CD4-positive, CD25-positive, alpha-beta regulatory T cell (primary cell): ENCODE measurements around the gene PEPD. TPM values are rescaled to one million over a fixed set of nuclear protein-coding genes. Genes with fewer than 3 reads are reported as not detected.

ENCODE experiments used
- ATAC-seq, 2 donors: fragments of 150-1000 bp; cut with Tn5 transposase; one replicate each; pipeline ENCODE4 v1.10.0; 2021; ENCODE audit warnings: low read depth in 2 of 2, moderate number of reproducible peaks in 2 of 2, moderate library complexity in 1 of 2
- DNase-seq, 3 donors: peaks; one replicate each; pipeline versions ENCODE4 v3.0.0 to v3.0.0-alpha.2; 2012 to 2022; ENCODE audit warnings: mixed read lengths in 1 of 3
- H3K27ac ChIP-seq: one replicate; pipeline ENCODE4 v1.7.0; 2013; ENCODE audit warnings: mild to moderate bottlenecking, low read length; ENCODE audit not compliant: insufficient read depth, poor library complexity, severe bottlenecking
- H3K27me3 ChIP-seq: one replicate; pipeline ENCODE4 v1.7.0; 2013; ENCODE audit warnings: low read length; ENCODE audit not compliant: control insufficient read depth, insufficient read depth
- H3K36me3 ChIP-seq: one replicate; pipeline ENCODE4 v1.7.0; 2013; ENCODE audit warnings: mild to moderate bottlenecking, low read length, moderate library complexity; ENCODE audit not compliant: control insufficient read depth, insufficient read depth
- H3K4me1 ChIP-seq: 2 replicates; pipeline ENCODE4 v1.7.0; 2013; ENCODE audit warnings: mild to moderate bottlenecking, low read length; ENCODE audit not compliant: insufficient read depth, control insufficient read depth, poor library complexity, severe bottlenecking
- H3K4me3 ChIP-seq: one replicate; pipeline ENCODE4 v1.7.0; 2013; ENCODE audit warnings: low read depth, mild to moderate bottlenecking, low read length, moderate library complexity
- H3K9me3 ChIP-seq, 2 experiments: 1 replicate in 1 of 2; 2 replicates in 1 of 2; pipeline ENCODE4 v1.7.0; 2013; ENCODE audit warnings: low read length in 2 of 2, mild to moderate bottlenecking in 1 of 2, moderate library complexity in 1 of 2; ENCODE audit not compliant: control insufficient read depth in 2 of 2
- H3K27ac Mint-ChIP-seq, 3 donors: one replicate each; pipeline ENCODE4 v1.8.0; 2020 to 2022; ENCODE audit warnings: mild to moderate bottlenecking in 3 of 3, mixed read lengths in 3 of 3, moderate library complexity in 2 of 3
- H3K27me3 Mint-ChIP-seq: one replicate; pipeline ENCODE4 v1.8.0; 2022; ENCODE audit warnings: mild to moderate bottlenecking, mixed read lengths
- H3K36me3 Mint-ChIP-seq: one replicate; pipeline ENCODE4 v1.8.0; 2020; ENCODE audit warnings: mixed read lengths
- H3K4me1 Mint-ChIP-seq, 4 donors: one replicate each; pipeline ENCODE4 v1.8.0; 2020 to 2022; ENCODE audit warnings: mixed read lengths in 4 of 4, mild to moderate bottlenecking in 1 of 4
- H3K4me3 Mint-ChIP-seq, 4 donors: one replicate each; pipeline ENCODE4 v1.8.0; 2020 to 2022; ENCODE audit warnings: mild to moderate bottlenecking in 4 of 4, mixed read lengths in 4 of 4, moderate library complexity in 3 of 4
- H3K9me3 Mint-ChIP-seq, 7 donors: one replicate each; pipeline ENCODE4 v1.8.0; 2020 to 2022; ENCODE audit warnings: mixed read lengths in 7 of 7, mild to moderate bottlenecking in 3 of 7, moderate library complexity in 2 of 7
- polyA plus RNA-seq, 4 donors: library from polyadenylated mRNA; unstranded; fragments of 300-500 nt; fragmentation: Illumina TruSeq; gene quantifications; one replicate each; pipeline ENCODE4 v1.2.3, GENCODE V29; 2021
- total RNA-seq: library from RNA; stranded (reverse); gene quantifications from one replicate; pipeline ENCODE4 v1.2.3, GENCODE V29; 2022

PEPD gene
- total and polyA plus RNA-seq, 5 donors from 2014 or later = 36.8 to 141 (median 109) TPM

- Histone ChIP-seq H3K36me3 (no peaks in the 10 kb centered on the region), H3K4me1 (peaks cover 5% of the 10 kb centered on the region), H3K4me3 (no peak overlapping the region), H3K9me3 (no peaks in the 10 kb centered on the region), H3K27ac (no peak overlapping the region), H3K27me3 (no peaks in the 10 kb centered on the region)
- ATAC-seq (no peak), DNase-seq (no peak)
- Mint-ChIP-seq H3K4me1 (peaks cover 0 to 8% (median 1%) of the 10 kb centered on the region in 4 donors), H3K9me3 (no peaks in the 10 kb centered on the region), H3K27ac (no peak overlapping the region), H3K27me3 (no peaks in the 10 kb centered on the region), H3K4me3 (no peak overlapping the region), H3K36me3 (peaks cover 8% of the 10 kb centered on the region)
Measured at GRCh38 chr19:33420821-33421220, 100.8 kb downstream of the PEPD start.

GRCh38 chr19:33419788-33420130, 101.8 kb downstream of the PEPD start:
- DNase-seq (no peak), ATAC-seq (no peak)
- no peaks in the 10 kb centered on the region for H3K27me3 Mint-ChIP-seq
- Histone ChIP-seq H3K36me3 (no peaks in the 10 kb centered on the region), H3K4me3 (no peak overlapping the region), H3K4me1 (peaks cover 5% of the 10 kb centered on the region), H3K27me3 (no peaks in the 10 kb centered on the region), H3K9me3 (no peaks in the 10 kb centered on the region), H3K27ac (no peak overlapping the region)
- no peak overlapping the region for H3K27ac Mint-ChIP-seq
- H3K36me3 Mint-ChIP-seq = peaks cover 5% of the 10 kb centered on the region
- no peak overlapping the region for H3K4me3 Mint-ChIP-seq
- no peaks in the 10 kb centered on the region for H3K9me3 Mint-ChIP-seq
- peaks cover 0 to 8% (median 1%) of the 10 kb centered on the region in 4 donors for H3K4me1 Mint-ChIP-seq

GRCh38 chr19:33418871-33419787, 102.5 kb downstream of the PEPD start:
- H3K27me3 Mint-ChIP-seq = no peaks in the 10 kb centered on the region
- H3K4me1 Mint-ChIP-seq = peaks cover 0 to 8% (median 1%) of the 10 kb centered on the region in 4 donors
- Histone ChIP-seq H3K36me3 (no peaks in the 10 kb centered on the region), H3K4me3 (no peak overlapping the region), H3K9me3 (no peaks in the 10 kb centered on the region), H3K27me3 (no peaks in the 10 kb centered on the region), H3K4me1 (peaks cover 5% of the 10 kb centered on the region), H3K27ac (no peak overlapping the region)
- ATAC-seq (no peak), DNase-seq (no peak)
- no peak overlapping the region for H3K27ac Mint-ChIP-seq
- no peaks in the 10 kb centered on the region for H3K9me3 Mint-ChIP-seq
- no peaks in the 10 kb centered on the region for H3K36me3 Mint-ChIP-seq
- H3K4me3 Mint-ChIP-seq = no peak overlapping the region

GRCh38 chr19:33418461-33418860, 103.1 kb downstream of the PEPD start:
- no peaks in the 10 kb centered on the region for H3K27me3 Mint-ChIP-seq
- peaks cover 5% of the 10 kb centered on the region for H3K4me1 ChIP-seq
- H3K27ac Mint-ChIP-seq = no peak overlapping the region
- no peaks in the 10 kb centered on the region for H3K9me3 ChIP-seq
- H3K36me3 ChIP-seq = no peaks in the 10 kb centered on the region
- DNase-seq (no peak), ATAC-seq (no peak)
- no peak overlapping the region for H3K27ac ChIP-seq
- H3K4me1 Mint-ChIP-seq = peaks cover 0 to 8% (median 1%) of the 10 kb centered on the region in 4 donors
- no peaks in the 10 kb centered on the region for H3K27me3 ChIP-seq
- H3K4me3 Mint-ChIP-seq = no peak overlapping the region
- H3K9me3 Mint-ChIP-seq = no peaks in the 10 kb centered on the region
- no peak overlapping the region for H3K4me3 ChIP-seq
- H3K36me3 Mint-ChIP-seq = no peaks in the 10 kb centered on the region

- Mint-ChIP-seq H3K36me3 (no peaks in the 10 kb centered on the region), H3K4me1 (peaks cover 0 to 8% (median 1%) of the 10 kb centered on the region in 4 donors), H3K9me3 (no peaks in the 10 kb centered on the region), H3K27ac (no peak overlapping the region), H3K27me3 (no peaks in the 10 kb centered on the region), H3K4me3 (no peak overlapping the region)
- Histone ChIP-seq H3K4me1 (peaks cover 5% of the 10 kb centered on the region), H3K9me3 (no peaks in the 10 kb centered on the region), H3K27ac (no peak overlapping the region), H3K4me3 (no peak overlapping the region), H3K36me3 (no peaks in the 10 kb centered on the region), H3K27me3 (no peaks in the 10 kb centered on the region)
- ATAC-seq (no peak), DNase-seq (no peak)
Measured at GRCh38 chr19:33417751-33418150, 103.8 kb downstream of the PEPD start.

GRCh38 chr19:33416307-33417215, 105.0 kb downstream of the PEPD start:
- Histone ChIP-seq H3K27me3 (no peaks in the 10 kb centered on the region), H3K4me1 (peaks cover 5% of the 10 kb centered on the region), H3K36me3 (no peaks in the 10 kb centered on the region), H3K4me3 (no peak overlapping the region), H3K9me3 (no peaks in the 10 kb centered on the region), H3K27ac (no peak overlapping the region)
- H3K4me3 Mint-ChIP-seq = peak overlapping the region in 2 of 4 donors; percentile 62 to 74
- ATAC-seq (peak; percentile 61 to 69), DNase-seq (peak; percentile 33 to 68 (median 52))
- no peak overlapping the region for H3K27ac Mint-ChIP-seq
- H3K27me3 Mint-ChIP-seq = no peaks in the 10 kb centered on the region
- H3K9me3 Mint-ChIP-seq = no peaks in the 10 kb centered on the region
- peaks cover 0 to 8% (median 1%) of the 10 kb centered on the region in 4 donors for H3K4me1 Mint-ChIP-seq
- no peaks in the 10 kb centered on the region for H3K36me3 Mint-ChIP-seq

GRCh38 chr19:33414667-33415605, 106.7 kb downstream of the PEPD start:
- Histone ChIP-seq H3K27ac (no peak overlapping the region), H3K27me3 (no peaks in the 10 kb centered on the region), H3K4me1 (peaks cover 5% of the 10 kb centered on the region), H3K36me3 (no peaks in the 10 kb centered on the region), H3K4me3 (no peak overlapping the region), H3K9me3 (no peaks in the 10 kb centered on the region)
- H3K36me3 Mint-ChIP-seq = no peaks in the 10 kb centered on the region
- no peaks in the 10 kb centered on the region for H3K9me3 Mint-ChIP-seq
- H3K27ac Mint-ChIP-seq = no peak overlapping the region
- peak overlapping the region in 1 of 4 donors; percentile 35 for H3K4me3 Mint-ChIP-seq
- ATAC-seq (no peak), DNase-seq (no peak)
- no peaks in the 10 kb centered on the region for H3K27me3 Mint-ChIP-seq
- peaks cover 0 to 8% (median 1%) of the 10 kb centered on the region in 4 donors for H3K4me1 Mint-ChIP-seq
